ENCODE measurements around the gene TBC1D22A. TPM values are rescaled to one million over a fixed set of nuclear protein-coding genes. Genes with fewer than 3 reads are reported as not detected.

The TBC1D22A gene
- total RNA-seq, 2 donors from 2014 or later, result 21.0 to 27.9 TPM

DNA sequence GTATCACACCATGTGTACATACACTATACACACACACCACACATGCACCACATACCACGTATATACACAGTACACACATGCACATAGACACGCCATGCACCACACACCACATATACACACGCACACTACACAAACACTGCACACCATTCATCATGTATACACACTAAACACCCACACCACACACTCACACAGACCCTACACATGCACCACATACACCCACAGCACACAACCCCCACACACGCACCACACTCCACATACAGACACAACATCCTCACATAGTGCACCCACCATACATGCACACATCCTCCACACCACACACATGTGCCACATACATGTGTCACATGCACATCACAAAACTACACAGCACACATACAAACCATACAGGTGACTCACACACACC lies 397.1 kb downstream of the TBC1D22A start:
- Mint-ChIP-seq H3K27ac (no peak overlapping the region), H3K27me3 (ENCODE audit: insufficient read depth) (no peaks in the 10 kb centered on the region), H3K4me1 (no peaks in the 10 kb centered on the region), H3K4me3 (no peak overlapping the region), H3K9me3 (no peaks in the 10 kb centered on the region), H3K36me3 (ENCODE audit: low read depth) (no peaks in the 10 kb centered on the region)
- DNase-seq, result no peak
- Histone ChIP-seq H3K4me1 (ENCODE audit: control insufficient read depth, insufficient read depth, low read length) (no peaks in the 10 kb centered on the region), H3K9me3 (ENCODE audit: control insufficient read depth, low read length) (no peaks in the 10 kb centered on the region), H3K27ac (ENCODE audit: low read depth, low read length) (no peak overlapping the region), H3K4me3 (ENCODE audit: low read length) (no peak overlapping the region), H3K36me3 (ENCODE audit: control insufficient read depth, insufficient read depth, low read length) (no peaks in the 10 kb centered on the region), H3K27me3 (ENCODE audit: control insufficient read depth, insufficient read depth, low read length, poor library complexity, severe bottlenecking) (no peaks in the 10 kb centered on the region), H3K9ac (ENCODE audit: extremely low read depth, low read length, poor library complexity, severe bottlenecking) (no peak overlapping the region)
- 94 to 97% methylated on average over 4 of the region's 4 CpGs for WGBS, 2 experiments (ENCODE audit: insufficient coverage in 1 of 2, insufficient read length in 1 of 2)
- TF ChIP-seq, protein P1, sequence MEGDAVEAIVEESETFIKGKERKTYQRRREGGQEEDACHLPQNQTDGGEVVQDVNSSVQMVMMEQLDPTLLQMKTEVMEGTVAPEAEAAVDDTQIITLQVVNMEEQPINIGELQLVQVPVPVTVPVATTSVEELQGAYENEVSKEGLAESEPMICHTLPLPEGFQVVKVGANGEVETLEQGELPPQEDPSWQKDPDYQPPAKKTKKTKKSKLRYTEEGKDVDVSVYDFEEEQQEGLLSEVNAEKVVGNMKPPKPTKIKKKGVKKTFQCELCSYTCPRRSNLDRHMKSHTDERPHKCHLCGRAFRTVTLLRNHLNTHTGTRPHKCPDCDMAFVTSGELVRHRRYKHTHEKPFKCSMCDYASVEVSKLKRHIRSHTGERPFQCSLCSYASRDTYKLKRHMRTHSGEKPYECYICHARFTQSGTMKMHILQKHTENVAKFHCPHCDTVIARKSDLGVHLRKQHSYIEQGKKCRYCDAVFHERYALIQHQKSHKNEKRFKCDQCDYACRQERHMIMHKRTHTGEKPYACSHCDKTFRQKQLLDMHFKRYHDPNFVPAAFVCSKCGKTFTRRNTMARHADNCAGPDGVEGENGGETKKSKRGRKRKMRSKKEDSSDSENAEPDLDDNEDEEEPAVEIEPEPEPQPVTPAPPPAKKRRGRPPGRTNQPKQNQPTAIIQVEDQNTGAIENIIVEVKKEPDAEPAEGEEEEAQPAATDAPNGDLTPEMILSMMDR (conservative IDR thresholded peaks at IDR 0.05), result no peak

DNA sequence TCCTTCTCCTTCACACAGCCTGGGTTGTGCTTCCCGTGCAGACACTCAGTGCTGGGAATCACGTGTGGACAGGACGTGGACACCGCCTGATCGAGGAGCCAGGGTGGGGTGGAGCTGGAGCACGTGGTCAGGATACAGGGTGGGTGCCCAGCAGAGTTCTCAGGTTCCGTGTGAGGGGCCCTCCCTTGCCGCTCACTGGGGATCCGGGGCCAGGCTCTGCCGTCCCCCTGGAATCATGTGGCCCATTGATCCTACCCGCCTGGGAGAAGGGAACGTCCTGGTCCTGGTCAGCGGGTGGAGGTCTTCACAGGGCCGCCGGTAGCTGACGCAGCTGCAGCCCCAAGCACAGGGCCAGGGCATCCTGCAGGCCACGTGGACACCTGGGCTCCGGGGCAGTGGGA lies 397.7 kb downstream of the TBC1D22A start:
- H3K4me3 ChIP-seq (ENCODE audit: low read length), result no peak overlapping the region
- whole genome bisulfite sequencing, 2 experiments (ENCODE audit: insufficient coverage in 1 of 2, insufficient read length in 1 of 2), result 89 to 92% methylated on average over 13 to 18 of the region's 18 CpGs
- Mint-ChIP-seq H3K27ac (no peak overlapping the region), H3K36me3 (ENCODE audit: low read depth) (no peaks in the 10 kb centered on the region), H3K27me3 (ENCODE audit: insufficient read depth) (no peaks in the 10 kb centered on the region), H3K4me1 (no peaks in the 10 kb centered on the region), H3K4me3 (no peak overlapping the region), H3K9me3 (no peaks in the 10 kb centered on the region)
- H3K4me1 ChIP-seq (ENCODE audit: control insufficient read depth, insufficient read depth, low read length), result no peaks in the 10 kb centered on the region
- no peak overlapping the region for H3K9ac ChIP-seq (ENCODE audit: extremely low read depth, low read length, poor library complexity, severe bottlenecking)
- no peaks in the 10 kb centered on the region for H3K27me3 ChIP-seq (ENCODE audit: control insufficient read depth, insufficient read depth, low read length, poor library complexity, severe bottlenecking)
- no peaks in the 10 kb centered on the region for H3K9me3 ChIP-seq (ENCODE audit: control insufficient read depth, low read length)
- no peak overlapping the region for H3K27ac ChIP-seq (ENCODE audit: low read depth, low read length)
- H3K36me3 ChIP-seq (ENCODE audit: control insufficient read depth, insufficient read depth, low read length), result no peaks in the 10 kb centered on the region
- TF ChIP-seq, protein P1 (conservative IDR thresholded peaks at IDR 0.05), result no peak
- DNase-seq, result no peak

DNA sequence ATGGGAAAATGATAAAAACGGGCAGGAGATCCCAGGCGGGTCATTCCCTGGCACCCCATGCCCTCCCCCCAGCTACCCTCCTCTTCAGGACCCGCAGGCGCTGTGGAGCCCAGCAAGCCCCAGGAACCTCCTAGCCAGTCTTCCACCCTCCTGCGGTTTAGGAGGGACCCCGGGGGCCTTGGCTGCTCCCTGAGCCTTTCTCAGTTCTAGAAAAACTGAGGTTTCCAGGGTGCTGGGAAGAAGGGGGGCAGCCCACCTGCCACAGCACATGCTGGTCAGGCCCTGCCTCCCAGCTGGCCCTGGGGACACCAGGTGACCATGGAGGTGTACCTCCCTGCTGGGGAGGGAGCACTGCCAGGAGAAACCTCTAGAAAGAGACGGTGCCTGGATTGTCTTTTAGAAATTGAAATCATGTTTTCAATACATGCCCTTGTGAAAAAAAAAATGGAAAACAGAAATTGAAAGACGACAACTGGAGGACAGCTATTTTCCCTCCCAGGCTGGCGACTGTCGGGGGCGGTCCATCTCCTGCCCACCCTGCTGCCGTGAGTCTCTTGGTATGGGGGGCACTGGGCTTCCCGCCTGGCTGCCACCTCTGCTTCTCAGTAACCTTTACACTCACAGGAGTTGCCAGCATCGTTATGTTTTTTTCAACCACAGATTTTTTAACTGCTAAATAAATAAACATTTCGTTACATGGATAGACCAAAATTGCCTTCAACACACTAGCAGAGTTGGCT lies 398.5 kb downstream of the TBC1D22A start:
- Histone ChIP-seq H3K4me1 (ENCODE audit: control insufficient read depth, insufficient read depth, low read length) (no peaks in the 10 kb centered on the region), H3K36me3 (ENCODE audit: control insufficient read depth, insufficient read depth, low read length) (no peaks in the 10 kb centered on the region), H3K27me3 (ENCODE audit: control insufficient read depth, insufficient read depth, low read length, poor library complexity, severe bottlenecking) (no peaks in the 10 kb centered on the region), H3K27ac (ENCODE audit: low read depth, low read length) (no peak overlapping the region), H3K4me3 (ENCODE audit: low read length) (no peak overlapping the region), H3K9me3 (ENCODE audit: control insufficient read depth, low read length) (no peaks in the 10 kb centered on the region), H3K9ac (ENCODE audit: extremely low read depth, low read length, poor library complexity, severe bottlenecking) (no peak overlapping the region)
- Mint-ChIP-seq H3K9me3 (no peaks in the 10 kb centered on the region), H3K4me1 (no peaks in the 10 kb centered on the region), H3K27me3 (ENCODE audit: insufficient read depth) (no peaks in the 10 kb centered on the region), H3K36me3 (ENCODE audit: low read depth) (no peaks in the 10 kb centered on the region), H3K27ac (peak overlapping the region; percentile 59), H3K4me3 (no peak overlapping the region)
- WGBS, 2 experiments (ENCODE audit: insufficient coverage in 1 of 2, insufficient read length in 1 of 2), result 94 to 96% methylated on average over 8 to 15 of the region's 15 CpGs
- TF ChIP-seq, protein P1 (conservative IDR thresholded peaks at IDR 0.05), result no peak
- peak; percentile 26 for DNase-seq

Measured in endodermal cell (in vitro differentiated cells).